Endothelial cell of umbilical vein (primary cell): Measurements from ENCODE around the gene KCNH5. TPM values are rescaled to one million over a fixed set of nuclear protein-coding genes. Genes with fewer than 3 reads are reported as not detected.

Experiments
- BruUV-seq: library from RNA; stranded (reverse); fragments of 400-500 nt; replicated peaks from 2 replicates; lab custom pipeline; 2021; lab: Mats Ljungman, UMichigan
- CTCF ChIA-PET: fragments of 300-600, 350-600 bp; sonication (Branson Sonifier 250); formaldehyde crosslinking; loops from one replicate; lab custom pipeline; 2021; ENCODE audit warnings: antibody characterized with exemption, inconsistent platforms; lab: Charles Lee
- POLR2A ChIA-PET: fragments of 300-600, 350-600 bp; sonication (Branson Sonifier 250); formaldehyde crosslinking; loops from one replicate; lab custom pipeline; 2021; ENCODE audit warnings: antibody characterized with exemption, inconsistent platforms; lab: Charles Lee
- DNase-seq: peaks from one replicate; pipeline ENCODE4 v3.0.0-alpha.2; 2011; ENCODE audit warnings: low read depth, low spot score
- FAIRE-seq: peaks from 2 replicates; lab custom pipeline; 2011; peaks lifted over from hg19 to GRCh38; lab: Jason Lieb, UNC
- H2AFZ ChIP-seq: 2 replicates; pipeline ENCODE4 v1.6.0; 2012; ENCODE audit warnings: low read depth, low read length, control low read depth, inconsistent platforms
- H3K27ac ChIP-seq: 2 replicates; pipeline ENCODE4 v1.5.1; 2011; ENCODE audit warnings: low read depth, mild to moderate bottlenecking, control low read depth, low read length, moderate library complexity; ENCODE audit not compliant: insufficient read depth
- H3K27me3 ChIP-seq, 2 experiments: 2 replicates each; pipeline versions ENCODE4 v1.6.0 to v1.6.1; 2011; ENCODE audit warnings: low read length in 2 of 2, mixed read lengths in 1 of 2; ENCODE audit not compliant: control insufficient read depth in 2 of 2, insufficient read depth in 2 of 2
- H3K36me3 ChIP-seq, 2 experiments: 2 replicates in 1 of 2; 3 replicates in 1 of 2; pipeline ENCODE4 v1.5.1; 2011; ENCODE audit warnings: low read length in 2 of 2, mild to moderate bottlenecking in 1 of 2, moderate library complexity in 1 of 2; ENCODE audit not compliant: control insufficient read depth in 2 of 2, insufficient read depth in 2 of 2; ENCODE audit errors: extremely low read depth in 1 of 2
- H3K4me1 ChIP-seq: 3 replicates; pipeline ENCODE4 v1.5.1; 2011; ENCODE audit warnings: mild to moderate bottlenecking, low read length; ENCODE audit not compliant: control insufficient read depth, insufficient read depth; ENCODE audit errors: extremely low read depth
- H3K4me2 ChIP-seq: 2 replicates; pipeline ENCODE4 v1.6.1; 2011; ENCODE audit warnings: low read length, control low read depth, mixed read lengths; ENCODE audit not compliant: insufficient read depth
- H3K4me3 ChIP-seq, 3 experiments: fragments of 200-600 bp in 1 of 3; sonication (generic), shearing (Covaris generic) in 1 of 3; replicated peaks in 1 of 3; 2 replicates each; pipeline ENCODE4 v1.5.1; 2011 to 2016; ENCODE audit warnings: control low read depth in 3 of 3, low read length in 3 of 3, mild to moderate bottlenecking in 2 of 3, inconsistent platforms in 1 of 3, low read depth in 1 of 3, moderate library complexity in 1 of 3; ENCODE audit not compliant: insufficient read depth in 1 of 3
- H3K79me2 ChIP-seq: 2 replicates; pipeline ENCODE4 v1.6.0; 2012; ENCODE audit warnings: low read length, inconsistent platforms; ENCODE audit not compliant: control insufficient read depth, insufficient read depth
- H3K9ac ChIP-seq: replicated peaks from 2 replicates; pipeline ENCODE3; 2011; ENCODE audit warnings: low read length, control low read depth; ENCODE audit not compliant: insufficient read depth; ENCODE audit errors: extremely low read depth
- H3K9me1 ChIP-seq: replicated peaks from 3 replicates; pipeline ENCODE4 v1.6.0; 2011; ENCODE audit warnings: mild to moderate bottlenecking, low read length; ENCODE audit not compliant: control insufficient read depth, insufficient read depth; ENCODE audit errors: extremely low read depth
- H3K9me3 ChIP-seq: replicated peaks from 2 replicates; pipeline ENCODE4 v1.5.1; 2012; ENCODE audit warnings: low read length, inconsistent platforms; ENCODE audit not compliant: control insufficient read depth, insufficient read depth
- H4K20me1 ChIP-seq: replicated peaks from 2 replicates; pipeline ENCODE3; 2011; ENCODE audit warnings: mild to moderate bottlenecking, low read length; ENCODE audit not compliant: control insufficient read depth, insufficient read depth; ENCODE audit errors: extremely low read depth
- EZH2 ChIP-seq: IDR thresholded peaks from 2 replicates; pipeline ENCODE4 v1.6.1; 2012; ENCODE audit warnings: borderline replicate concordance, low read depth, mild to moderate bottlenecking, moderate library complexity, low read length, inconsistent platforms; ENCODE audit not compliant: severe bottlenecking
- FOS ChIP-seq: IDR thresholded peaks from 2 replicates; pipeline ENCODE4 v1.6.1; 2011; ENCODE audit warnings: mild to moderate bottlenecking, low read length, moderate library complexity, borderline replicate concordance; ENCODE audit not compliant: insufficient read depth
- GATA2 ChIP-seq: IDR thresholded peaks from 2 replicates; pipeline ENCODE4 v1.7.0; 2011; ENCODE audit warnings: low read depth, mild to moderate bottlenecking, moderate library complexity, mixed read lengths, low read length; ENCODE audit not compliant: insufficient read length, insufficient read depth
- JUN ChIP-seq: IDR thresholded peaks from 2 replicates; pipeline ENCODE4 v1.6.1; 2011; ENCODE audit warnings: borderline replicate concordance, low read depth; ENCODE audit not compliant: insufficient read length, insufficient read depth
- MAX ChIP-seq: IDR thresholded peaks from 2 replicates; pipeline ENCODE4 v1.6.1; 2011; ENCODE audit not compliant: insufficient read depth, insufficient read length
- MYC ChIP-seq: IDR thresholded peaks from one replicate; pipeline ENCODE4 v1.6.1; 2011; ENCODE audit warnings: mild to moderate bottlenecking, low read depth, low read length
- POLR2A ChIP-seq: IDR thresholded peaks from 2 replicates; pipeline ENCODE4 v1.6.1; 2012; ENCODE audit warnings: low read depth, mild to moderate bottlenecking, control low read depth, low read length
- POLR2AphosphoS5 ChIP-seq: IDR thresholded peaks from 2 replicates; pipeline ENCODE4 v1.6.1; 2012; ENCODE audit warnings: low read depth, mild to moderate bottlenecking, control low read depth, low read length, moderate library complexity; ENCODE audit not compliant: insufficient read depth
- dilution Hi-C: fragments of 300-500 bp; cut with MboI; formaldehyde crosslinking; loops from one replicate; pipeline ENCODE4 v1.15.0; 2019; ENCODE audit warnings: low sequenced_read_pairs; ENCODE audit not compliant: extremely low pct_ligation_motif_present
- intact Hi-C: fragments of 100-400 bp; cut with micrococcal nuclease; formaldehyde crosslinking; loops from one replicate; pipeline ENCODE4 v1.10.0; 2022
- polyA plus RNA-seq, 4 experiments: library from polyadenylated mRNA; depleted of rRNA in 3 of 4; stranded (reverse) in 3 of 4; unstranded in 1 of 4; fragments of >200 nt; gene quantifications; 2 replicates each; pipeline versions ENCODE4 v1.2.1 to v1.2.3, GENCODE V29; 2011 to 2012; ENCODE audit warnings: missing spikeins in 1 of 4
- total RNA-seq: library from RNA; stranded (reverse); gene quantifications from 2 replicates; pipeline ENCODE4 v1.2.3, GENCODE V29; 2021
- TF ChIP-seq, protein P1 (sequence below), 2 donors: IDR thresholded peaks; 1 replicate in 1 of 2; 2 replicates in 1 of 2; pipeline ENCODE4 v1.5.1; 2011; ENCODE audit warnings: low read length in 2 of 2, mild to moderate bottlenecking in 2 of 2, moderate library complexity in 2 of 2, control low read depth in 1 of 2, inconsistent platforms in 1 of 2, low read depth in 1 of 2; ENCODE audit not compliant: insufficient read depth in 1 of 2; ENCODE audit errors: extremely low read depth in 1 of 2

The KCNH5 gene
- total and polyA plus RNA-seq, 2 donors (not counting 3 experiments of a cell fraction or from before 2014, with no cell fraction given): not detected

GRCh38 chr14:63076488-63076887, 31.2 kb upstream of the KCNH5 start:
- ChIA-PET POLR2A (no interaction called here), CTCF (interaction anchor here (1.4 kb wide), 1 partner anchor 15 kb away, joined by 4 read pairs; no protein-coding TSS in a partner anchor)
- Histone ChIP-seq H2AFZ (no peak overlapping the region), H3K4me2 (no peak overlapping the region), H3K27ac (no peak overlapping the region), H3K4me1 (no peaks in the 10 kb centered on the region), H3K4me3 (no peak overlapping the region), H3K79me2 (no peaks in the 10 kb centered on the region), H3K27me3 (peaks cover 0 to 3% of the 10 kb centered on the region in 2 experiments), H3K9me3 (no peaks in the 10 kb centered on the region), H3K36me3 (no peaks in the 10 kb centered on the region), H4K20me1 (no peaks in the 10 kb centered on the region), H3K9me1 (no peaks in the 10 kb centered on the region), H3K9ac (no peak overlapping the region)
- dilution Hi-C loops (no loop called here), intact Hi-C loops (no loop called here)
- BruUV-seq: no TSS peak
- no peak for FAIRE-seq
- no peak for DNase-seq
- TF ChIP-seq POLR2A (no peak), MYC (no peak), POLR2AphosphoS5 (no peak), EZH2 (no peak), JUN (no peak), GATA2 (no peak), MAX (no peak), FOS (no peak)
- TF ChIP-seq, protein P1, sequence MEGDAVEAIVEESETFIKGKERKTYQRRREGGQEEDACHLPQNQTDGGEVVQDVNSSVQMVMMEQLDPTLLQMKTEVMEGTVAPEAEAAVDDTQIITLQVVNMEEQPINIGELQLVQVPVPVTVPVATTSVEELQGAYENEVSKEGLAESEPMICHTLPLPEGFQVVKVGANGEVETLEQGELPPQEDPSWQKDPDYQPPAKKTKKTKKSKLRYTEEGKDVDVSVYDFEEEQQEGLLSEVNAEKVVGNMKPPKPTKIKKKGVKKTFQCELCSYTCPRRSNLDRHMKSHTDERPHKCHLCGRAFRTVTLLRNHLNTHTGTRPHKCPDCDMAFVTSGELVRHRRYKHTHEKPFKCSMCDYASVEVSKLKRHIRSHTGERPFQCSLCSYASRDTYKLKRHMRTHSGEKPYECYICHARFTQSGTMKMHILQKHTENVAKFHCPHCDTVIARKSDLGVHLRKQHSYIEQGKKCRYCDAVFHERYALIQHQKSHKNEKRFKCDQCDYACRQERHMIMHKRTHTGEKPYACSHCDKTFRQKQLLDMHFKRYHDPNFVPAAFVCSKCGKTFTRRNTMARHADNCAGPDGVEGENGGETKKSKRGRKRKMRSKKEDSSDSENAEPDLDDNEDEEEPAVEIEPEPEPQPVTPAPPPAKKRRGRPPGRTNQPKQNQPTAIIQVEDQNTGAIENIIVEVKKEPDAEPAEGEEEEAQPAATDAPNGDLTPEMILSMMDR (IDR thresholded peaks at IDR 0.05; ENCODE audit: extremely low read depth in 1 of 2, insufficient read depth in 1 of 2, low read depth in 1 of 2, low read length in 2 of 2): no peak
